Stimulated activated CD4-positive, alpha-beta T cell treated with anti-CD3 and anti-CD28 coated beads, Interleukin-15, amount 100 ng/mL, for 1 hour (primary cell): ENCODE measurements around the gene PHF19.

Experiments used
- DNase-seq, 2 donors: peaks; one replicate each; pipeline ENCODE4 v3.0.0-alpha.2; 2020; ENCODE audit warnings: low read depth in 1 of 2, low spot score in 1 of 2

The PHF19 gene

DNA sequence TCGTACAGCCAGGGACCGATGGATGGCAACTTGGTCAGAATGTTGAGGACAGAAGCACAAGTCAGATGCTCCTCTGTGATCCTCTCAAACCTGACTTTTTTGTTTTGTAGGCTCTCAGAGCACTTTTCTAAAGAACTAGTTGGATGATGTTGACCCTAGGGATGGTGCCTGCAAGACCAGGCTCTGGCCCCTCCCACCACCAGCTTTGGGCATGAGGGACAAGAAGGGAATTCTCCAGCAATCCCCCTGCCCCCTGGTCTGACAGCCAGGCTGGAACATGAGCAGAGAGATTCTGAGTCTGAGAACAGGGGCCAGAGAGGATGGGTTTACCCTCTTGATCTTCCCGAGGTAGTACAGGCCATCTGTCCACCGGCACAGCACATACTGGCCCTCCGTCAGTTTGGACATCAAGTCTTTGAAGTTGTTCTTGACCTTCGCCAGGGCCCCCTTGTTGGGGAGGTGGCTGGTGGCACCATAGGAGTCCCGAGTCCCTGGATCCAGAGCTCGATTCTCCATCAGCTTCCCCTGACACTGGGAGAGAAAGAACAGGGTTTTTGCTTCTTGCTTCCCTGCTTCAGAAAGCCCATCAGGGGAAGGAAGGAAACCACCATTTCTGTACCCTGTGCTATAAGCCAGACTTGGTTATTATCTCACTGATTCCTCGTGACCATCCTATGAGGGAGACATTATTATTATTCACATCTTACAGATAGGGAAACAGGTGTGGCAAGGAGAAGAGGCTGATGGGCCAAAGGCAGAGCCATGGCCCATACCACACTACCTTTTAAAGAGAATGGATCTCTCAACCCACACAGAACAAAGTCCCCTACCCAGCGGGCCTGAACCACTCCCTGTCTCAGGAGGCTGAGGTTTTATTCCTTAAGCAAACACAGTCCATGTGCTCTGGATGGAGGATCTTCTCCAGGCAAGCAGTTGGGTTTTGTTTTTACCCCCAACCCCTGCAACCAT lies 2.5 kb downstream of the PHF19 start:
- no peak for DNase-seq

GRCh38 chr9:120873512-120873911 lies 3.5 kb downstream of the PHF19 start:
- no peak for DNase-seq

- DNase-seq, result no peak
These were observed 4.0 kb downstream of the PHF19 start for GRCh38 chr9:120872791-120873502.

DNA sequence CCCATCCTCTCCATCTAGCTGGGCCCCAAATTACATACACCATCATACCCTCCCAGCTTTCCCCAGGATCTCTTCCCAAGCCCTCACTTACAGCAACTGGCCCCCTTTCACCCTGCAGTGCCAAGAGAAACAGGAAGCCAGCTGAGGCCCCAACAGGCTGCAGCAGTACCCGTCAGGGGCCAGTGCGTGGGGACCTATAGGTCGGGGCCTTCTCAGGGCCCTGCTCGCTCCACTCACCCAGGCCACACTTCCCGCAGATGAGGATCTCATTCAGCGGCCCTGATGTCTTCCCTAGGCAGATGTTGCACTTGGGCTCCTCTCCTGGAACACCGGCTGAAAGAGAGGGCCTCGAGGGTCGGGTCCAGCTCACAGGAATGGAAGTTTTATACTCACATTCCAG lies 6.8 kb downstream of the PHF19 start:
- DNase-seq, result no peak

- no peak for DNase-seq
These were observed 7.3 kb downstream of the PHF19 start for GRCh38 chr9:120869726-120870125.

- no peak for DNase-seq
These were observed 7.7 kb downstream of the PHF19 start for GRCh38 chr9:120869360-120869687.

DNA sequence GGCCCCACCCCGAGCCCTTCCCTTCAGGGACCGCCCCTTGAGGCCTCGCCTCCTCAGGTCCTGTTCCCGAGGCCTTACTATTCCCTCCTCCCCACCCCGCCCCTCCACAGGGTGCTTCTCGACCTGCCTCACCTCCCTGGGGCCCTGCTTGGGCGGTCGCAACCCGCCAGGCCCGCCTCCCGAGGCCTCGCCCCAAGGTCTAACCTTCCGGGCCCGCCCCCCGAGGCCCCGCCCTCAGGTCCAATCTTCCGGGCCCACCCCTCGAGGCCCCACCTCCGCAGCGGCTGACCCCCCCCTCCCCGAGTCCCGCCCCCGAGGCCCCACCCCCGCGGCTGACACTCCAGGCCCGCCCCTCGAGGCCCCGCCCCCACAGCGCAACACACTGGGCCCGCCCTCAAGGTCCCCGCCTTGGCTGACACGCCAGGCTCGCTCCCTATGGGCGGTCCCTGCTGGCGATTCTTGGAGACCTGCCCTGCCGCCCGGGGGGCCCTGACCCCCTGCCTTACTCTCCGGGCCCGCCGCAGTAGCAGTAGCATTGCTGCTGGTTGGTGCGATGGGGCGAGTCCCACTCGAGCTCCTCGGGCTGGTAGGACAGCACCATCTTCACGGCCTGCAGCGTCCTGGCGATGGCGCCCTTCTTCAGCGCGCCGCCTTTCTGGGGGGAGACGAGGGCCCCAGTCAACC lies 8.2 kb downstream of the PHF19 start:
- peak; percentile 96 to 98 for DNase-seq

- no peak for DNase-seq
These were observed 8.7 kb downstream of the PHF19 start for GRCh38 chr9:120868339-120868675.

DNA sequence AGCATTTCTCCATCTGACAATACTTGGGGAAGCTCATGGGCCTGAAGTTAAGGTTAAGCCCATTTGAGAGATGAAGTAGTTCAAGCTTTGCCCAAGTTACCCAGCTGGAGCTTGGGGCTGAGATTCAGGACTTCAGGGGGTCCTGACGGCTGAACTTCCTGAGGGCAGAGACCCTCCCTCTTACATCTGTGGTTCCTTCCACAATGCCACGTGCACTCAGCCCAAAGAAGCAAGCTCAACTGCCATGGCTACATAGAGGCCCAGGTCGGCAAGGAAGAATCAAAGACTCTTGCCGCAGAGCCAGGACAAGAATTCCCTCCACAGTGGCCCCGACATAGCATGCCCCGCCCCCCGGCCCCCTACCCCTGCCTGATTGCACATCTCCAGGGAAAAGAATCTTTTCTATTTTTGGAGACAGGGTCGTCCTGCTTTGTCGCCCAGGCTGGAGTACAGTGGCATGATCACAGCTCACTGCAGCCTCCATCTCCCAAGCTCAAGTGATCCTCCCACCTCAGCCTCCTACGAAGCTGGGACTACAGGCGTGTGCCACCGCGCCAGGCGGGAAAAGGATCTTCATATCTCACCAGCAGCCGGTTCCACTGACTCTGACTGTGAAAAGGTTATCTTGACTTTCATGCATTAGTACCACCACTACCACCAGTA lies 9.2 kb downstream of the PHF19 start:
- no peak for DNase-seq

DNA sequence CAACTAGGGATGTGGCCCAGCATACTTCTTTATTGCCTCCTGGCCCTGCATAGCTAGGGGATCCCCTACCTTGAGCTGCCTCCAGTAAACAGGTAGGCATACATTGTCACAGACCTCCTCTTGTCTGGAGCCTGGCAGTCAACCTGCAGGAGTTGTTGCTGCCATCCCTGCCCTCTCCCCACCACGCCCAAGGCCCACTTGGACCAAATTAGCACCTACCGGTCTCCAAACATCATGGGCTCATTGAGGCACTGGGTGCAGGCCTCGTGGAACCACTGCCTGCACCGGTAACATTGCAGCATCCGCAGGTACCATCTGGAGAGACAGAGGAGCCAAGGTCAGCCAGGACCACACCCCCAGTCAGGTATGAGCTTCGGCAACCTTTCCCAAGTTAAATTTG lies 10.3 kb downstream of the PHF19 start:
- DNase-seq, result no peak

GRCh38 chr9:120865809-120866208 lies 11.2 kb downstream of the PHF19 start:
- no peak for DNase-seq

DNA sequence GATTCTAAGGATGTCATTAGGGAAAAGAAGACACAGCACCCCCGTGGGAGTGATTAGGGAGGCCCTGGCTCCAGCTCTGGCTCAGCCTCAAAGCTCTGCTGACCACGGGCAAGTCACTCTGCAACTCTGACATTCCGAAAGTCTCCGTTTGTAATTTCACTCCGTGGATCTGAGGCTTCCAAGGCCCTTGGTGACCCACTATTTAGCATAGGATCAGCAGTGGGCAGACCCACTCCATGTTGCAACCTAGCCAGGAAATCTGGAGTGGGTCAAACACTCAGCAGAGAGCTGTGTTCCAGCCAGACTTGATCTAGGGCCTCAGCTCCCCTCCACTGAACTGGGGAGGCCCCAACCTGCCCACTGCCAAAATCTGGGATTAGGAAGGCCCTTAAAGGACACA lies 11.8 kb downstream of the PHF19 start:
- DNase-seq, result no peak

GRCh38 chr9:120864719-120865118 lies 12.3 kb downstream of the PHF19 start:
- DNase-seq, result no peak

- no peak for DNase-seq
These were observed 13.2 kb downstream of the PHF19 start for GRCh38 chr9:120863833-120864232.

DNA sequence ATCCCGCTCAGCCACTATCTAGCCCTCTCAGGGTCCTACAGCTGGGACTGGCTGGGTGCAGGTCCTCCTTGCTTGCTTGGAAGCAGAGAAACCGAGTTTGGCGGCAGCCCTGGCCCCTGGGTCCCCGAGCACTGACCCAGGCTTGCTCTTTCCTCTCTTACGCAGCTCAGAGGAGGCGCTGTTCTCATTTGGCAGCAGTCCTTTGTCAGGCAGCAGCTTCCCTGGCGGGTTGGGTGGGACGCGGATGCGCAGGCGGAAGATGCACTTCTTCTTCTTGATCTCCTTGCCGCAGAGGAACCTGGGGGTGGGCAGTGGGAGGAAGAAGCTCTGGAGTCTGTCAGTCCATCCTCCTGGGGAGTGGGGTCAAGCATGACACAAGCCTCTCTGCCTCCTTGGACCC lies 14.5 kb downstream of the PHF19 start:
- no peak for DNase-seq

- DNase-seq, result no peak
These were observed 15.1 kb downstream of the PHF19 start for GRCh38 chr9:120861935-120862334.

DNA sequence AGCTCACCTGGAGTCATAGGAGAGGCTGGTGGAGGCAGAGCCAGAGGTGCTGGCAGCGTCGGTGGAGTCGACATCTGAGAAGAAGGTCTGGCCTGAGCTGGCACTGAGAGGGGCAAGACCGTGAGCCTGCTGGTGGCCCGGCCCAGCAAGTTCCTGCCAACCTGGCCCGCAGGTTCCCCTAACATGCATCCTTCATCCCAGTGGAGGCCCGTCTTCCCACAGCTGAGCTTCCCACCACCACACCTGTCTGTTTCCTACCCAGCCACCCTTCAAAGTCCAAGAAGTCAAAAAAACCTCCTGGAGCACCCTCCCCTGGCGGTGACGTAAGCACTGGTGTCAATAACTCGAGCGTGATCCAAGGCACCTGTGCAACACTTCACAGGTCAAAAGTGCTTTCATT lies 16.9 kb downstream of the PHF19 start:
- DNase-seq, result no peak

GRCh38 chr9:120859361-120859760 lies 17.6 kb downstream of the PHF19 start:
- DNase-seq, result no peak

- no peak for DNase-seq
These were observed 19.1 kb downstream of the PHF19 start for GRCh38 chr9:120857902-120858301.

GRCh38 chr9:120857481-120857880 lies 19.5 kb downstream of the PHF19 start:
- DNase-seq, result no peak

- DNase-seq, result no peak
These were observed 20.3 kb downstream of the PHF19 start for GRCh38 chr9:120856700-120857099.
